Stimulated activated CD8-positive, alpha-beta memory T cell treated with anti-CD3 and anti-CD28 coated beads, Interleukin-7, amount 100 ng/mL, for 24 hours (primary cell): Measurements from ENCODE around the gene POMGNT1.

Source experiments
- DNase-seq: peaks from one replicate; pipeline ENCODE4 v3.0.0-alpha.2; 2020; ENCODE audit warnings: low read depth

Gene POMGNT1

DNA sequence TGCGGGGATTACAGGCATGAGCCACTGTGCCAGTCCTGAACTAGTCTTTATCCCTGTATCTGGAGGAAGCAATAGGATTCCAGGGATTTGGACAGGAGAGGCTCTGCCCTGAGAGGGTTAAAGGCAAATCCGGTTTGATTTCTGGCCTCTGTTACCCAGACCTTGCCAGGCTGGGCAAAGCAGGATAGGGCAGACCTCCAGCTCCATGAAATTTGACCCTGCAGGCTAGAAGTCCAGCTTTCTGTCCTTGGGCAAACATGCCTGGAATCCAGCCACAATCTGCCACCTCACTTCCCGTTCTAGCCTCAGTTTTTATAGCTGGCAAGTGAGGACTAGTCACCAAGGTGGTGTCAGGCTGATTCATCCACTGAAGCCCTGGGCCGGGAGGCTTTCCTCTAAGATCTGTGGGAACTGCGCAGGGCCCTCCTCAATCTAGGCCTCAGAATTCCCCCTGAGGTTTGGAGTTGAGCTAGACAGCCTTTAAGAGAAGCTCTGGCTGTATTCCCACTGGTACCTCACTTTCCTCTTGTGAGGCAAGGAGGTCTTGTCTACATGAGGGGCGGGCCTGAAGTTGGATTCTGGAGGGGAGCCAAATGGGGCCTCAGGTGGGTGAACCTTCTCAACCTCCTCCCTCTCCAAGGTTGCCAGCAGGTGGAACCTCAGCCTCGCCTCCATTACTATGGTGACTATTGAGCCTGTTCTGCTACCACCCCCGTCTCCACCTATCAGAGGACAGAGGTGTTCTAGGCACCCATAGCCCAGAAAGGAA lies 15.0 kb downstream of the POMGNT1 start:
- no peak for DNase-seq

GRCh38 chr1:46181343-46182260 lies 16.6 kb downstream of the POMGNT1 start:
- no peak for DNase-seq

GRCh38 chr1:46180082-46180616 lies 18.1 kb downstream of the POMGNT1 start:
- no peak for DNase-seq

DNA sequence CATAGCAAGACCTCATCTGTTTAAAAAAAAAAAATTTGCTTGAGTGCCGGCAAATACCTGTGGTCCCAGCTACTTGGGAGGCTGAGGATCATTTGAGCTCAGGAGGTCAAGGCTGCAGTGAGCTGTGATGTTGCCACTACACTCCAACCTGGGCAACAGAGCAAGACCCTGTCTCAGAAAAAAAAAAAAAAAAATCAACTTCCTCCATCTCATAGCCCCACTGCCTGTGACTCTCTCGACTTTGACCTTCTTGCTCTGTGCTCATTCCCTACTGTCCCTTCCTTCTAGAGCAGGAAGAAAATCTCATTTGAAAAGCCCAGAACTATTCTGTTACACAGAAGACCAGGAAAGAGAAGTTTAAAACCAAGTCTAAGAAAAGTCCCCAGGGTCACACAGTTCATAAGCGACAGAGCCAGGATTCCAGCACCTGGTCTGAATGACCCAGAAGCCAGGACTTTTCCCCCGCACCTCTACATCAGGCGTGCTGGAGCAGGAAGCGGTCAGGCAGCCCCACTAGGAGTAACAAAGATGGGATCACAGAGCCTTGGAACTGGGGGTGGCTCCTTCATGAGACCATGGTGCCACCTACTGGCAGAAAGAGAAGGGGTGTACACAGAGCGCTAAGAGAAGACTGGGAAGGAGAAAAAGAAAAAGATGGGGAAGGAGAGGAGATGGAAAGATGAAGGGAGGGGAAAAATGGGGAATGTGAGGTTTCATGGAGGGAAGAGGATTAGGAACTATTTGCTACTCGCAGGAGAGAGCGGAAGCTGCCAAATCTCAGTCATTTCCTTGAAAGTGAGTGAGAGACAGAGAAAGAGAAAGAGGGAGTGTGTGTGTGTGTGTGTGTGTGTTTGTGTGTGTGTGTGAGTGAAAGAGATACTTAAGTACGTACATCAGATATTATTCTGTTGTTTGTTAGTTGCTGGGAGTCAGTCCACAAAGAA lies 18.8 kb downstream of the POMGNT1 start:
- DNase-seq, result no peak

DNA sequence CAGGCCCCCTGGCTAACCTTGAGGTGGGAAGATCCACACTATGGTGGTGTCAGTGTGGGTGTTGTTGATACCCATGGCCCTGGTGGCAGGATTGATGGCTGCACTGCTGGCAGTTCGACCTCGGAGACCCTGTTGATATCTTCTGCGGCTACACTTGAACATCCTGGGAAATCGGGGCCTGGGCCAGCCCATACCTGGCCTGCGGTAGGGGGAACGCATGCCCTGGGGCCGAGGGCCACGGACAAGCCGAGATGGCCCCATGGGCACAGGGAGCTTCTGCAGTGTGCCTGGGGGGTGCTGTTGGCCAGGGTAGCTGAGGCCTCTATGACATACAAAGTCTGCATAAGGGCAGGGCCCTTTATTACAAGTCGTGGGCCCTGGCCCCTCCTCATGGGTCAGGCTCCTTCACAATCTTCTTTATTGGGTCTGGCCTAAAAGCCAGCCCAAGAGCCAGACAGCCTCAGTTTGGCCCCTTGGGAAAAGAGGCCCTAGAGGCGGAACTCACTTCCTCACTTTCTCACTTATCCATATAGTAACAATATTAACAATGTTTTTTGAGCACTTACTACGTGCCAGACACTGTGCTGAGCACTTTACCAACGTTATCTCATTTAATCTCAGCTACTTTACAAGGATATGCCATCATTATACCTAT lies 21.9 kb downstream of the POMGNT1 start, which contains the start of gene P3R3URF:
Gene P3R3URF (minus strand): TSS at position 278 of the 655 bp plus-strand sequence. CDS start 17 bp downstream, at position 261.
- DNase-seq, result no peak

DNA sequence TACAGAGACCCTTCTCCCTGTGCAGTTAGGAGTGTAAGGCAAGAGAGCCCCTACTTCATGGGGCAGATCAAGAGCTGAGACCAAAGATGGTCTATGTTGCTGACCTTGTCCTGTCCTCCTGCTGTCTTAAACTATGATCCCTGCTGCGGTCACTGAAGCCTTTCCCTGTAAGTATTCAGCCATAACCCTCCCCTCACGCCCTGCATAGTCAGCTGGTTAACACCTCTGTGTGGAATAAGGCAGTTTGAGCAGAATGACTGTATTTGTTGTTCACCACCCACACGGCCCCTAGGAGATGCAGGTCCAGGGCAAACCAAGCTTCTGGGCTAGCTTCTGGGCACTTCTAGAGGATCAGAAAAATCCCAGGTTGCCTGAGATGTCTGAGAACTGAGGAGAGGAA lies 23.0 kb downstream of the POMGNT1 start:
- no peak for DNase-seq

DNA sequence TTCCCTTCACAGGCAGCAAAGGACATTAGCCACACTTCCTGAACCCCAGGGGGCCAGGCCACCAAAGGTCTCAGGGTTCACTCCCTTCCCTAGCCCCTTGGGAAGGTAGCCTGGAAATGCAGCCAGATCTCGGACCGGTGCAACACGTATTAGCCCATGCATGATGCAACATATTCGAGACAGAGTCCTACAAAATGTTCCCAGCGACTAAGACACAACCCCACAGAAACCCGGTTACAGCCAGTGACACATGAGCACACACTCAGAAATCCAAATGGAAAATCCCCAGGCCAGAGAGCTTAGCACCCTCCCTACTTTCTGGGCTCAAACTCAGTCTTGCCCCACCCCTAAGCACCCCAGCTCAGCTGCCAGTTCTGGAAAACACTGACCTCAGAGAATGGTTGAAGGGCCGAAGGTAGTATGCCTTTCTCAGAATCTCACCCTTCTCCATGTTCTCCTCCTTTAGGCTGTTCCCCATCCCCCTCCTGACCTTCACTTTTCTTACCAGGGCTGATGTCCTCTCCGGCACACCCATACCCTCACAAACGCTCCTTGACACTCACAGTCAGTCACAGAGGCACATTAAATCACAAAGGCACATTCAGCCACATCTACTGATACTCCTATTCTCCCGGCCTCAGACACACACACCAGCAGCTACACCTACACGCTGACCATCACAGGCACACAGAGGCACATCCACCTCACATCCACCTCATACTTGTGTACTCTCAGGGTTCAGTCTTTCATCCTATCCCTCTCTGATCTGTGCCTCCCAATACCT lies 23.6 kb downstream of the POMGNT1 start, which contains the start of gene TSPAN1:
Gene TSPAN1 (plus strand): TSS at position 640 of the 784 bp plus-strand sequence. CDS start 6,021 bp downstream, outside the sequence.
- DNase-seq, result no peak

- no peak for DNase-seq
Observed at GRCh38 chr1:46173361-46173856, 24.8 kb downstream of the POMGNT1 start.

DNA sequence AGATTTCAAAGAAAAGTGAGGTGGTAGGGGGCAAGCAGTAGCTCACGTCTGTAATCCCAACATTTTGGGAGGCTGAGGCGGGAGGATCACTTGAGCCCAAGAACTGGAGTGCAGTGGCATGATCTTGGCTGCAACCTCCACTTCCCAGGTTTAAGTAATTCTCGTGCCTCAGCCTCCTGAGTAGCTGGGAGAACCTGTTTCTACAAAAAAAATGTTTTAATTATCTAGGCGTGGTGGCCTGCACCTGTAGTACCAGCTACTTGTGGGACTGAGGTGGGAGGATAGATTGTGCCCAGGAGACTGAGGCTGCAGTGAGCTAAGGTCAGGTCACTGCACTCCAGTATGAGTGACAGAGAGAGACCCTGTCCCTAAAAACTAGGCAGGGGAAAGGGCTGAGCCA lies 25.9 kb downstream of the POMGNT1 start:
- DNase-seq, result no peak

DNA sequence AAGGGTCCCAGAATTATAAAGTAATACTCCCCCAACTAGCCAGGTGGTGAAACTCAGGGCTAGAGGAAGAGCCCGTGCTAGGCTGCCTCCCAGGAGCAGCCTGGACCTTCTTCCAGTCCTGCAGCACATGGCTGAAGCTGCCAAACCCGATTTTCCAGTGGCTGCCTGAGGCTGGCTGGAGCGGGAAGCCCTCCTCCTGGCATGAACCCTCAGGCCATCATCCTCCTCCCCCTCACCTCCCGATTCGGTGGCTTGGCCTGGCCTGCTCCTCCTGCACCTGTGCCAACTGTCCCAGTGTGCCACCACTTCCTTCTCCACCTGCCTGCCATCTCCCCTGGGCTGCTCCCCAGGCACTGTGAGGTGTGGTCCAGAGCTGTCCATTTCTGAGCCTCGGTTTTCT lies 26.4 kb downstream of the POMGNT1 start:
- DNase-seq, result no peak

DNA sequence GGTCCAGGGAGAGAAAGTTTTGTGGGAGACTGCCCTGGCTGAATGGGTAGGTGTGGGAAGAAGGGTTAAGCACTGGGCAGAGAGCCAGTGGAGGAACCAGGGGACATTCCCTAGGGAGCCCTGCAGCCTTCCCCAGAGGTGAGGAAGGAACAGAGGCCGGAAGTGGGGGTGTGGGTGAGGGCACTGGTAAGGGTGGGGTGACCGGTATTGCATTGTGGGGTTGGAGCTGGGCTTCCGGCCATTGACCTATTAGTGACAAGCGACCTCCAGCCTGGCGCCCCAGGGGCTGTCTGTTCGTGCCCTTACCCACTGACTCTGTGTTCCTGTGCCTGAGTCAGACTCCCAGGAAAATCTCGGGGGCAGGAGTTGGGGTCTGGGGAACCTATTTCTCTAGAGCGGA lies 26.9 kb downstream of the POMGNT1 start:
- DNase-seq, result no peak

GRCh38 chr1:46169811-46170454 lies 28.3 kb downstream of the POMGNT1 start:
- no peak for DNase-seq

- no peak for DNase-seq
Observed at GRCh38 chr1:46168477-46168876, 29.8 kb downstream of the POMGNT1 start.

GRCh38 chr1:46166521-46167462 lies 31.4 kb downstream of the POMGNT1 start:
- DNase-seq, result no peak

- DNase-seq, result no peak
Observed at GRCh38 chr1:46160212-46160611, 38.0 kb downstream of the POMGNT1 start.

DNA sequence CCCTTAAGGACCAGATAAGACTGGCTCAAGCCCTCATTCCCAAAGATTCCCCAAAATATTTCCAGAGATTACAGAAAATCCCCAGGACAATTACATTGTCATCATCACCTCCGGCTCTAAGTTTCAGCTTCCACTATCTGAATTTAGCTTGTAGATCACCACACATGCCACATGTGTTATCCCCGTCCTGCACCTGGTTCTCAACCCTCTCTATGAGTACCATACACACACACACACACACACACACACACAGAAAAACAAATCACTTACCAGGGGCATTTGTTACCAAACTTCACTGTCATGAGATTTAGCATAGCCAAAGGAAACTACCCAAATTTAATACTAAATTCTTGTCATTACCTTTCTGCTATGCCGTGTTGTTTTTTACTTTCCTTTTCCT lies 38.7 kb downstream of the POMGNT1 start:
- DNase-seq, result no peak

- no peak for DNase-seq
Observed at GRCh38 chr1:46158312-46159281, 39.6 kb downstream of the POMGNT1 start.
